KG1 (cell line): Measurements from ENCODE around the gene KCNK13.
A peak's percentile ranks its signal among the peaks of the same experiment; 100 is the strongest.
"Not testable (repeated sequence)": the region's sequence is repeated elsewhere in the genome, so short reads cannot be mapped to it uniquely, and the experiment has no call there.

Source experiments
- DNase-seq: peaks from one replicate; lab custom pipeline; 2025; lab: John Stamatoyannopoulos, UW

Gene KCNK13

DNA sequence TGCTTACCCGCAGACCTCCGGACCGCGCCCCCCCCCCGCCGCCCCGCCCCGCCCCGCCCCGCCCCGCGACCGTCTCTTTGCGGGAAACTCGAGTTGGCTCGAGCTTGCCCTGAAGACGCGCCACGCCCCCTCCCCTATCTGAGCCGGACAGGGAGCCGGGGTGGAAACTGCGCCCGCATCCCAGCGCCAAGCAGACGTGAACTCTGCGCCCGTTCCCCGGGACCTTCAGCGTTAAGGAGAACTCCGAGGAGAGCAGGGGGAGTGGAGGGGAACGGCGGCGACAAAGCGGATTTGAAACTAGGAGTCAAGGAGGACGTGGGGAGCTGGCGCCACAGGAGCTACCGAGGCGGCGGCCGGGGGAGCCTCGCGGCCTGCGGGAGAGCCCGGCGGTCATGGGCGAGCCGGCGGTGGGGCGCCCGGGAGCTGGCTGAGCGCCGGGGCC lies at the start of gene KCNK13:
TSS of gene KCNK13 (plus strand) at position 310 of the 442 bp plus-strand sequence. CDS start 212 bp downstream, outside the sequence.
- no peak for DNase-seq

DNA sequence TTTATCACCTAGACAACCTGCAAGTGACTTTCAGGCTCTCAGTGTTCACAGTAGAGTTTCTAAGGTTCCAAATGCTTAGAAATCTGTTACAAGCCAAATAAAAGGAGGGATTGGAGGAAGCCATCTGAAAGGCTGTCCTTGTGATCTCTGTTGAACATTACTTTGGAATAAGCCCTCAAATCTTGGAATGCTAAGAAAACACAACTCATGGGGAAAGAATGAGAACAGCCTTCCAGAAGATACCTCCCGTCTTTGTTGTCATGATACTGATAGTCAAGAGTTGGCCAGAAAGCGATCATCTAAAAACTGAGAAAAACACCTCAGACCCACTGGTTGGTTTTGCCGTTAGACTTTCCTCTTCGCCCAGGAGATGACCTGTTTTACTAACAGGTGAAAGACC lies 44.4 kb upstream of the KCNK13 start:
- DNase-seq, result no peak

DNA sequence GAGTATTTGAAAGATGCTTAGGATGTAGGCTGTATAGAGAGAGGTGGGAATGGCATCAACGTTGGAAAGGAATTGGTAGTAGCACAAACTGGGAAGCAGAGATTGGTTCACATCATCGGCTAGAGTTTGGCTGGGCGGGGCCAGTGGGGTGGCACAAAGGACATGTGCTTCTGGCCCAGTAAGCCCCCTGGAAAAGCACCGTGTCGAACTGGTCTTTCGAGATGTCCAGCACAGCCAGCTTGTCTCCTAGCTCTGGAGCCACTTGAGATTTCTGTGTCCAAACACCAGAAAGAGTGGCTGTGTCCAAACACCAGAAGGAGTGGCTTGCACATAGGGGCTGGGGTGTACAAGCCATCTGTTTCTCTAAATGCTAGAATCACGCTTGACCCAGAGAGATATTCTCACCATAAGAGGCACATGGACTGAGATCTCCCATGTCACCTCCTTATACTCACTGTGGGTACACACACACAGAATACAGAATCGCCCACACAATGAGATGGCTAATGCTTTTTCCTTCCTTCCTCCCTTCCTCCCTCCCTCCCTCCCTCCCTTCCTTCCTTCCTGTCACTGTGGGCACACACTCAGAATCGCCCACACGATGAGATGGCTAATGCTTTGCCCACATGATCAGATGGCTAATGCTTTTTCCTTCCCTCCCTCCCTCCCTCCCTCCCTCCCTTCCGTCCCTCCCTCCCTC lies 41.8 kb upstream of the KCNK13 start:
- no peak for DNase-seq

DNA sequence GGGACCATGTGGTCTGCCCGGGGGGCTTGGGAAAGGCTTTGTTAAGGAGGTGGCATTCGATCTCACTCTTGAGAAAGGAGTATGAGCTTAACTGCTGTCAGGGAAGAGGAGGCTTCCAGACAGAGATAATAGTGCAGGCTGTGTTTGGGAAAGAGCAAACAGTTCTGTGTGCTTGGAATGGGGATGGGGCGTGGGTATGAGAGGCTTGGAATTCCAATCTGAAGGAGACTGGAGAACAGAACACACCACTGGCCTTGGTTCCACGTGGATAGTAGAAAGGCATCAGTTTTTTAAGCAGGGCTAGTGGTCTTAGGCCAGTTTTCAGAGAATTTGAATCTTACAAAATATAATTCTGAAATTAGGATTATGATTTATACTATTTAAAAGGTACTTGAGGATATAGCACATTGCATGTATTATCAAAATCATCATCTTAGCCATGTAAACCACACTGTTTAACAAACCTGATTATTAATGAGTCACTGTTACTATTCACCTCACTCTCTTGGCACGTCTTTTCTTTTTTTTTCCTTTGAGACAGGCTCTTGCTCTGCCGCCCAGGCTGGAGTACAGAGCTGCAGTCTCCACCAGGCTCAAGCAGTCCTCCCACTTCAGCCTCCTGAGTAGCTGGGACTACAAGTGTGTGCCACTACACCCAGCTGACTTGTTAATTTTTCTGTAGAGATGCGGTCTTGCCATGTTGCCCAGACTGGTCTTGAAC lies 38.5 kb upstream of the KCNK13 start:
- DNase-seq, result no peak

GRCh38 chr14:90024910-90025309 lies 36.9 kb upstream of the KCNK13 start:
- DNase-seq, result no peak

- not testable (repeated sequence) for DNase-seq
Observed at GRCh38 chr14:90026608-90027007, 35.2 kb upstream of the KCNK13 start.

DNA sequence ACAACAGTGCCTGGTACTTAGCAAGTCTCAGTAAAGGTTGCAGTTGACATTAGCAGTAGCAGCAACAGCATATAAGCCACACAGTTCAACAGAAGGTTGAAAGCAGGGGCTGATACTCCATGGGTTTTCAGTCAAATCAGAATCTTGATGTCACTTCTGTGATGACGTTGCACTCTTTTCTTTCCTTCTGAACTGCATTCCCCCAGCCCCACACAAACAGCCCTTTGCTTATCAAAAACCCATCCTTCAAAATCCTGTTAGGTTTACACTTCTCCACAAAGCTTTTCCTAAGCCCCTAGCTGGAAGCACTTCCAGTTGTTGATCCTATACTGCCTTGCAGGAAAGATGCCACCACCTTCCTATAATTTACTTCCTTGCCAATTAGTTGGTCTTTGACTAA lies 34.0 kb upstream of the KCNK13 start:
- no peak for DNase-seq

DNA sequence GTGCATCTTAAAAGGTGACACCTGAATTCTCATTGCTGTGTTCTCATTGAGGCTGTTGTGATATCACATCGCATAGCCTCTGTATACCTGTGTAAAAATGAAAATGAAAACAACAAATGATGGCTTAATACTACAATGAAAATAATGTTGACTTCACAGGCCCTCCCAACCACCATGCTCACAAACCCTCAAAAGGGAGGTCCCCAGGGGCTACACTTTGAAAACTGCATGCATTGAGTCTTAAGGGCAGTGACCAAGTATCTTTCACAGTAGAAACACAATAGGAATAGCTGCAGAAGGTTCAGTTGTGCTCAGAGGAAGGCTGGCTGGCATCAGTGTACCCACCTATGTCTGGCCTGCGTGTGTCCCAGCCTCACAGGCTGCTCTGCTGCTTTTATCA lies 27.6 kb upstream of the KCNK13 start:
- no peak for DNase-seq

DNA sequence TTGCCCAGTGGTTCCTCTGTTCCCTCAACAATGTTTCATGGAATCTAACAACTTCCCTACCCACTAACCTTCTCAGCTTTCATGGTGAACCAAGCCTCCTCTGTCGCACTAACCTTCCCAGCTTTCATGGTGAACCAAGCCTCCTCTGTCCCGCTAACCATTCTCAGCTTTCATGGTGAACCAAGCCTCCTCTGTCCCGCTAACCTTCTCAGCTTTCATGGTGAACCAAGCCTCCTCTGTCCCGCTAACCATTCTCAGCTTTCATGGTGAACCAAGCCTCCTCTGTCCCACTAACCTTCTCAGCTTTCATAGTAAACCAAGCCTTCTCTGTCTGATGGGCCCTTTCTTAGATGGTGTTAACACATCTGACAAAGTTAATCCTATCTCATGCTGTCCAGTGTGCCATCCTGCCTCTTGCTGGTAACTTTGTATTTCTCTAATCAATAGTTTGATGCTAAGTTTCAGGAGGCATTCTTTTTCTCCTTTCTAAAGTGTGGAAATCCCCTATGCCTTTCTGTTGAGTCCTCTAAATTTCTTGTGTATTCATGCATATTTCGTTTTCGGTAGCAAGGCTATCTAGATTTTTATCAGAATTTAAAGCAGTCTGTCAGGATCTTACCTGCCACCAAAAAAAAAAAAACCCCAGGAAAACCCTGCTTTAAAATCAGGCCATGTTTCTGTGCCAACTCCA lies 26.8 kb upstream of the KCNK13 start:
- no peak for DNase-seq

- DNase-seq, result no peak
Observed at GRCh38 chr14:90039253-90040010, 22.4 kb upstream of the KCNK13 start.

- DNase-seq, result no peak
Observed at GRCh38 chr14:90040411-90040810, 21.4 kb upstream of the KCNK13 start.

DNA sequence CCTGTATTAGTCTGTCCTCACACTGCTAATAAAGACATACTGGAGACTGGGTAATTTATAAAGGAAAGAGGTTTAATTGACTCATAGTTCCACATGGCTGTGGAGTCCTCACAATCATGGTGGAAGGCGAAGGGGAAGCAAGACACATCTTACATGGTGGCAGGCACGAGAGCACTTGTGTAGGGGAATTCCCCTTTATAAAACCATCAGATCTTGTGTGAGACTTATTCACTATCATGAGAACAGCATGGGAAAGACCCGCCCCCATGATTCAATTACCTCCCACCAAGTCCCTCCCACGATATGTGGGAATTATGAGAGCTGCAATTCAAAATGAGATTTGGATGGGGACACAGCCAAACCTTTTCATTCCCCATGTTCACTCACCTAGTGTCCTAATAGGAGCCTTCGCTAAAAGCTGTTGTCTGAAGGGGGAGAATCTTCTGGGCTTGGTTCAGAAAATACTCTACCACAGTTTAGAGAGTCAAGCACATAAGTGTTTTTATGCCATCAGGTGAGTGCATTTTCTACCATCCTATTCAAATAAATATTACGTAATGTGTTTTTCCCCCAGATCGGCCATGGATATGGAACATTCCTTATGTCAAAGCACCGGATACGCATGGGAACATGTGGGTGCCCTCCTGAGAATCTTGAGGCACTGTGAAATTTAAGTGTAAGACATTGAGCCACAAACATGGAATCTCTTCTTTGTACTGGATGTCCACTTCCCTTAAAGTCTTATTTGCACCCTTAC lies 19.1 kb upstream of the KCNK13 start:
- DNase-seq, result no peak

DNA sequence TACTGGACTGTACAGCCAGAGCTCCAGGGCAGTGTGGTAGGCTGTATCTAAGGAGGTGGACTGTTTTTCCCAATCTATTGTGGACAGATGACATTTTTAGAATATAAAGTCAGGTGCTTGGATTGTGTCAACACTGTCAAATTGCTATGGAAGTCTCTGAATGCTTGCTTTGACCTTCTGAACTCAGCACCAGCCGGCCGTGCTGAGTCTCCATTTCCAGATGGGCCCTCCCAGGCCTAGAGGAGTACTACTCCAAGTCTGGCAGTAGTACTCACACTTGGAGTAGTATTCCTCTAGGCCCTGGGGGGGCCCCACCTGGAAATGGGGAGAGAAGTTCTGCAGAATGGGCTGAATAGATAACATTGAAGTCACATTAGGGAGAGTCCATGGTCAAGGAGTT lies 16.2 kb upstream of the KCNK13 start:
- no peak for DNase-seq

- DNase-seq, result no peak
Observed at GRCh38 chr14:90049390-90049789, 12.4 kb upstream of the KCNK13 start.

DNA sequence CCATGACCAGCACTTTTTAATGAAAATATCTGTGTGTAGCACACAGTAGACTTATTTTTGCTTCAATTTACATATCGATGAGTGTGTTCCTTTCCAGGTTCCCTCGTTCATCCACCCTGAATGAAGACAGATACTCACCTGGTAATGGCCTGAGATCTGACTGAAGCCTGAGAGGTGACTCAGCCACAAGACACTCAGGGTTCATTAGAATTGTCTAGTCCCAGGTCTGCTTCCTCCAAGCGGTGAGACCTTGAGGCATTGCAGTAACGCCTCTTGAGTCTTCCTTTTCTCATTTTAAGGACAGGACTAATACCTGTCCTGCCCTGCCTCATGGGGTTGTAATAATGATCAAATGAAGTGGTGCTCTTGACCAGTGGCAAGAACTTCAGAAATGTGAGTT lies 11.5 kb upstream of the KCNK13 start:
- DNase-seq, result no peak

DNA sequence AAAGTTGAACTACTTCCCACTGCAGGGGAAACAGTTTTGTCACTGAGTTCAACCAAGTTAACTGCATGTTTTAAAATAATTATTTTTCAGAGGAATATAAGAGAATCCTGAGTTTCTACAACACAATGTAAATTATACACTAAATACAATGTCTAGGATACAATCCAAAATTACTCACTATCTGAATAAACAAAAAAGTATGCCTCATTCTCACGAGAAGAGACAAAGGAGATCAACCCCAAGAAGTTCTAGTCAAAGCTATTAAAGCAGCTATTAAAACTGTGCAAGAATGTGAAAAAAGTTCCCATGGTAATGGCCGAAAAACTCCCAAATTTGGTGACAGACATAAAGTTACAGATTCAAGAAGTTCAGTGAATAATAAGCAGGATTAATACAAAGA lies 8.8 kb upstream of the KCNK13 start:
- DNase-seq, result no peak

DNA sequence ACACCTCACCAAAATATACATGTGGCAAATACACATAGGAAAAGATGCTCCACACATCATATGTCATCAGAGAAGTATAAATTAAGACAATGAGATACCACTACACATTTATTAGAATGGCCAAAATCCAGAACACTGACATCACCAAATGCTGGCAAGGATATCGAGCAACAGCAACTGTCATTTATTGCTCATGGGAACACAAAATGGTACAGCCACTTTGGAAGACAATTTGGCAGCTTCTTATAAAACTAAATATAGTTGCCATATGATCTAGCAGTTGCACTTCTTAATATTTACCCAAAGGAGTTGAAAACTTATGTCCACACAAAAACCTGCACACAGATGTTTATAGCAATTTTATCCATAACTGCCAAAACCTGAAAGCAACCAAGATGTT lies 7.0 kb upstream of the KCNK13 start:
- DNase-seq, result no peak

- DNase-seq, result no peak
Observed at GRCh38 chr14:90056826-90057225, 5.0 kb upstream of the KCNK13 start.

DNA sequence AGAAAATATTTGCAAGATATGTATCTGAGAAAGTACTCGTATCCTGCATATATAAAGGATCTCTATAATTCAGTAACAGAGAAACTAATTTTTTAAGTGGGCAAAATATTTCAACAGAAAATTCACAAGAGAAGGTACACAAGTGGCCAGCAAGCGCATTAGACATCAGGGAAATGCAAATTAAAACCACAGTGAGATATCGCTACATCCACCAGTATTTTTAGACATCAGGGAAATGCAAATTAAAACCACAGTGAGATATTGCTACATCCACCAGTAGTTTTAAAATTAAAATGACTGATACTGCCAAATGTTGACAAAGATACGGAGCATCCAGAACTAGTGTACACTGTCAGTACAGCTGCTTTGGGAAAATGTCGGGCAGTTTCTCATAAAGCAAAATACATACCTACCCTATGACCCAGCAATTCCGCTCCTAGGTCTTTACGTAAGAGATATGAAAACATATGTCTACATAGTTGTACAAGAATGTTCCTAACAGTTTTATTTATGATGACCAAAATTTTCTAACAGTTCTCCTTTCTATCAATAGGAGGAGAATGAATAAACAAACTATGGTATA lies 2.8 kb upstream of the KCNK13 start:
- no peak for DNase-seq

GRCh38 chr14:90060312-90060964 lies 1.4 kb upstream of the KCNK13 start:
- peak; percentile 38 for DNase-seq
